Peyer's patch (tissue), 4 donors: ENCODE data around the gene DCUN1D1. TPM values are rescaled to one million over a fixed set of nuclear protein-coding genes. Genes with fewer than 3 reads are reported as not detected.

ENCODE experiments used
- DNase-seq, 3 donors: peaks; one replicate each; pipeline ENCODE4 v3.0.0-alpha.2; 2017 to 2019
- H3K27ac ChIP-seq, 4 donors: fragments of 200-600 bp; sonication (generic); one replicate each; pipeline ENCODE4 v1.5.1; 2016 to 2019
- H3K27me3 ChIP-seq, 2 donors: fragments of 200-600 bp; sonication (generic); one replicate each; pipeline ENCODE4 v1.5.1; 2019
- H3K36me3 ChIP-seq, 3 donors: fragments of 200-600 bp; sonication (generic); one replicate each; pipeline ENCODE4 v1.5.1; 2016 to 2019
- H3K4me1 ChIP-seq, 4 donors: fragments of 200-600 bp; sonication (generic); one replicate each; pipeline ENCODE4 v1.5.1; 2016 to 2019
- H3K4me3 ChIP-seq, 4 donors: fragments of 200-600 bp; sonication (generic); 1 replicate in 3 of 4; 2 replicates in 1 of 4; pipeline ENCODE4 v1.5.1; 2016 to 2019; ENCODE audit warnings: mild to moderate bottlenecking in 1 of 4
- H3K9me3 ChIP-seq, 4 donors: fragments of 200-600 bp; sonication (generic); one replicate each; pipeline ENCODE4 v1.5.1; 2016 to 2019; ENCODE audit warnings: mild to moderate bottlenecking in 1 of 4
- POLR2A ChIP-seq, 2 donors: fragments of 450-650 bp; IDR thresholded peaks; one replicate each; pipeline ENCODE4 v1.5.1; 2017; ENCODE audit warnings: antibody characterized with exemption in 2 of 2, mild to moderate bottlenecking in 2 of 2, moderate library complexity in 2 of 2
- total RNA-seq, 4 donors: library from RNA; depleted of rRNA; stranded (reverse); fragments of >200 nt; gene quantifications; one replicate each; pipeline ENCODE4 v1.1.0, GENCODE V29; 2016
- TF ChIP-seq, protein P1 (sequence below), 6 experiments: fragments of 450-650 bp in 4 of 6; fragments of 200-600 bp in 2 of 6; sonication (generic) in 1 of 6; IDR thresholded peaks; one replicate each; pipeline ENCODE4 v1.5.1; 2017 to 2019; ENCODE audit warnings: antibody characterized with exemption in 6 of 6, mild to moderate bottlenecking in 3 of 6, moderate library complexity in 1 of 6

DCUN1D1 gene
- total RNA-seq, 4 donors from 2014 or later = 11.2 to 27.2 (median 19.9) TPM

GRCh38 chr3:183015185-183015584 lies 34.8 kb upstream of the DCUN1D1 start:
- no peaks in the 10 kb centered on the region for H3K9me3 ChIP-seq
- H3K27me3 ChIP-seq = no peaks in the 10 kb centered on the region
- H3K36me3 ChIP-seq = peaks cover 0 to 28% (median 0%) of the 10 kb centered on the region in 3 donors
- no peak for DNase-seq
- TF ChIP-seq POLR2A (IDR thresholded peaks at IDR 0.05) = no peak
- TF ChIP-seq, protein P1, sequence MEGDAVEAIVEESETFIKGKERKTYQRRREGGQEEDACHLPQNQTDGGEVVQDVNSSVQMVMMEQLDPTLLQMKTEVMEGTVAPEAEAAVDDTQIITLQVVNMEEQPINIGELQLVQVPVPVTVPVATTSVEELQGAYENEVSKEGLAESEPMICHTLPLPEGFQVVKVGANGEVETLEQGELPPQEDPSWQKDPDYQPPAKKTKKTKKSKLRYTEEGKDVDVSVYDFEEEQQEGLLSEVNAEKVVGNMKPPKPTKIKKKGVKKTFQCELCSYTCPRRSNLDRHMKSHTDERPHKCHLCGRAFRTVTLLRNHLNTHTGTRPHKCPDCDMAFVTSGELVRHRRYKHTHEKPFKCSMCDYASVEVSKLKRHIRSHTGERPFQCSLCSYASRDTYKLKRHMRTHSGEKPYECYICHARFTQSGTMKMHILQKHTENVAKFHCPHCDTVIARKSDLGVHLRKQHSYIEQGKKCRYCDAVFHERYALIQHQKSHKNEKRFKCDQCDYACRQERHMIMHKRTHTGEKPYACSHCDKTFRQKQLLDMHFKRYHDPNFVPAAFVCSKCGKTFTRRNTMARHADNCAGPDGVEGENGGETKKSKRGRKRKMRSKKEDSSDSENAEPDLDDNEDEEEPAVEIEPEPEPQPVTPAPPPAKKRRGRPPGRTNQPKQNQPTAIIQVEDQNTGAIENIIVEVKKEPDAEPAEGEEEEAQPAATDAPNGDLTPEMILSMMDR (IDR thresholded peaks at IDR 0.05) = no peak
- no peaks in the 10 kb centered on the region for H3K4me1 ChIP-seq
- no peak overlapping the region for H3K27ac ChIP-seq
- H3K4me3 ChIP-seq = no peak overlapping the region

GRCh38 chr3:183013856-183014255 lies 33.5 kb upstream of the DCUN1D1 start:
- no peak for TF ChIP-seq POLR2A (IDR thresholded peaks at IDR 0.05)
- TF ChIP-seq, protein P1 (IDR thresholded peaks at IDR 0.05) = no peak
- peaks cover 0 to 27% (median 0%) of the 10 kb centered on the region in 3 donors for H3K36me3 ChIP-seq

DNA sequence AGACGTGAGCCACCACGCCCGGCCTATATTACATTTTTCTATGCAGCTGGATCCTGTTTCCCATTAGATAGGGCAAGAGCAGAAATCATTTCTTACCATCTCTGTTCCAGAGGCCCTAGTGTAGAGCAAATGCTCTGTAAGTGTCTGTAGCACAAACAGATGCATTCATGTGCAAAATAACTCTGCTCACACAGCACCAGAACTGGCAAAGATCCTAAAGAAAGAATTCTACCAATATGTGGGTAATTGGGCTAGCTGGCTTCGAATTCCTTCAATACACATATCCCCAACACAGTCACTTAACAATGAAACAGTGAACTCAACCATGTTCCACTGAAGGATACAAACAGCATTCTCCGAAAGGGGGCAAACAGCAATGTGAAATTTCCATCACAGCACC lies 32.7 kb upstream of the DCUN1D1 start:
- peaks cover 0 to 27% (median 0%) of the 10 kb centered on the region in 3 donors for H3K36me3 ChIP-seq
- TF ChIP-seq, protein P1 (IDR thresholded peaks at IDR 0.05) = no peak
- no peak for TF ChIP-seq POLR2A (IDR thresholded peaks at IDR 0.05)
- H3K4me3 ChIP-seq = no peak overlapping the region
- H3K27me3 ChIP-seq = no peaks in the 10 kb centered on the region
- H3K4me1 ChIP-seq = no peaks in the 10 kb centered on the region
- H3K27ac ChIP-seq = no peak overlapping the region
- no peaks in the 10 kb centered on the region for H3K9me3 ChIP-seq
- no peak for DNase-seq

More at GRCh38 chr3:183013856-183014255, 33.5 kb upstream of the DCUN1D1 start:
- DNase-seq = no peak
- Histone ChIP-seq H3K27ac (no peak overlapping the region), H3K4me3 (no peak overlapping the region), H3K27me3 (no peaks in the 10 kb centered on the region), H3K9me3 (no peaks in the 10 kb centered on the region), H3K4me1 (no peaks in the 10 kb centered on the region)

DNA sequence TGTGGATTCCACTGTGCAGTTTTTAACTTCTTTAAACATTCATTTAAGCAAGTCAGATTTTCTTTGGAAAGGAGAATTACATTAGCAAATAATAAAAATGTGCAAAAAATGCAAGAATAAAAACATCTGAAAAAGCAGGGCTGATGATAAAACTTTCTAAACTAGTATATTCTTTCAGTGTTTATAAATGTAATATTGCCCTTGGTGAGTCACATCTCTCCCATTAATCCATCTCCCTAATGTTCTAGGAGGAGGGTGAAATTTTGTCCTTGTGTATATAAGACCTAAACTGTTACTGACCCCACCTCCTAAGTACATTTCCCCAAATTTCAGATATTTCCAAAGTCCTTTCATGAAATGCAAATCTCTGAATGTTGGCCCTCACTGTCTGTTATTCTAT lies 28.5 kb upstream of the DCUN1D1 start:
- H3K4me1 ChIP-seq = no peaks in the 10 kb centered on the region
- H3K4me3 ChIP-seq = no peak overlapping the region
- peaks cover 0 to 2% (median 0%) of the 10 kb centered on the region in 3 donors for H3K36me3 ChIP-seq
- no peak for DNase-seq
- no peak for TF ChIP-seq POLR2A (IDR thresholded peaks at IDR 0.05)
- TF ChIP-seq, protein P1 (IDR thresholded peaks at IDR 0.05) = no peak
- H3K27me3 ChIP-seq = no peaks in the 10 kb centered on the region
- H3K27ac ChIP-seq = no peak overlapping the region
- H3K9me3 ChIP-seq = no peaks in the 10 kb centered on the region

DNA sequence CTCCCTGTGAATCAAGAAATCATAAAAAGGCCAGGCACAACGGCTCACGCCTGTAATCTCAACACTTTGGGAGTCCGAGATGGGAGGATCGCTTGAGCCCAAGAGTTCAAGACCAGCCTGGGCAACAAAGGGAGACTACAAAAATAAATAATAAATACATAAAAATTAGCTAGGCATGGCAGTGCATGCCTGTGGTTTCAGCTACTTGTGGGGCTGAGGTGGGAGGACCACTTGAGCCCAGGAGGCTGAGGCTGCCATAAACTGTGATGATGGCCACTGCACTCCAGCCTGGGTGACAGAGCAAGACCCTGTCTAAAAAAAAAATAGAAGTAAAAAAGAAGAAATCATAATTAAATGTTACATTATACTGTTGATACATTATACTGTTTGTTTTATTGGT lies 28.0 kb upstream of the DCUN1D1 start:
- DNase-seq = no peak
- no peaks in the 10 kb centered on the region for H3K36me3 ChIP-seq
- H3K27ac ChIP-seq = no peak overlapping the region
- TF ChIP-seq POLR2A (IDR thresholded peaks at IDR 0.05) = no peak
- TF ChIP-seq, protein P1 (IDR thresholded peaks at IDR 0.05) = no peak
- no peak overlapping the region for H3K4me3 ChIP-seq
- no peaks in the 10 kb centered on the region for H3K9me3 ChIP-seq
- H3K4me1 ChIP-seq = no peaks in the 10 kb centered on the region
- H3K27me3 ChIP-seq = no peaks in the 10 kb centered on the region
